LNCaP clone FGC (cell line): ENCODE data around the gene FMNL1.

ENCODE experiments used
- DNase-seq: peaks from one replicate; pipeline ENCODE4 v3.0.0-alpha.2; 2011; ENCODE audit warnings: low read depth
- H3K4me3 ChIP-seq: 2 replicates; pipeline ENCODE4 v1.5.1; 2011; ENCODE audit warnings: mild to moderate bottlenecking, low read depth, low read length, control low read depth
- TF ChIP-seq, protein P1 (sequence below): IDR thresholded peaks from 2 replicates; pipeline ENCODE4 v1.5.1; 2012; ENCODE audit warnings: mild to moderate bottlenecking; ENCODE audit not compliant: control insufficient read depth, insufficient read depth; ENCODE audit errors: extremely low read depth

FMNL1 gene

DNA sequence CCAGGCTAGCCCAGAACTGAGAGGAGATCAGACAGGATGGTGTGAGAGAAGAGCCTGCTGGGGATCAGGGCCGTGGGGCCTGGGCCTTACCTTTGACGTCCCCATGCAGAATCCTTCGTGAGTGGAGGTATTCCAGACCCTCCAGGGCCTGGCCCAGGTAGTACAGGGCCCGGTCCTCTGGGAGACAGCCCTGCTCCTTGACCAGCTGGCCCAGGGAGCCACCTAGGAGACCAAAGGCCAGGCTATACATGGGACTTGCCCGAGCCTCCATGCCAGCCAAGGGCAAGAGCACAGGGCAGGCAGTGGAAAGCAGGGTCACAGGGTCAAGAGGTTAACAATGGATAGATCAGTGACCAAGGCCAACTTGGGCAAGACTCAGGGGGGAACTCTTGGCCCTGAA, 52.3 kb downstream of the FMNL1 start:
- TF ChIP-seq, protein P1, sequence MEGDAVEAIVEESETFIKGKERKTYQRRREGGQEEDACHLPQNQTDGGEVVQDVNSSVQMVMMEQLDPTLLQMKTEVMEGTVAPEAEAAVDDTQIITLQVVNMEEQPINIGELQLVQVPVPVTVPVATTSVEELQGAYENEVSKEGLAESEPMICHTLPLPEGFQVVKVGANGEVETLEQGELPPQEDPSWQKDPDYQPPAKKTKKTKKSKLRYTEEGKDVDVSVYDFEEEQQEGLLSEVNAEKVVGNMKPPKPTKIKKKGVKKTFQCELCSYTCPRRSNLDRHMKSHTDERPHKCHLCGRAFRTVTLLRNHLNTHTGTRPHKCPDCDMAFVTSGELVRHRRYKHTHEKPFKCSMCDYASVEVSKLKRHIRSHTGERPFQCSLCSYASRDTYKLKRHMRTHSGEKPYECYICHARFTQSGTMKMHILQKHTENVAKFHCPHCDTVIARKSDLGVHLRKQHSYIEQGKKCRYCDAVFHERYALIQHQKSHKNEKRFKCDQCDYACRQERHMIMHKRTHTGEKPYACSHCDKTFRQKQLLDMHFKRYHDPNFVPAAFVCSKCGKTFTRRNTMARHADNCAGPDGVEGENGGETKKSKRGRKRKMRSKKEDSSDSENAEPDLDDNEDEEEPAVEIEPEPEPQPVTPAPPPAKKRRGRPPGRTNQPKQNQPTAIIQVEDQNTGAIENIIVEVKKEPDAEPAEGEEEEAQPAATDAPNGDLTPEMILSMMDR, result no peak
- no peak for DNase-seq
- no peak overlapping the region for H3K4me3 ChIP-seq

DNA sequence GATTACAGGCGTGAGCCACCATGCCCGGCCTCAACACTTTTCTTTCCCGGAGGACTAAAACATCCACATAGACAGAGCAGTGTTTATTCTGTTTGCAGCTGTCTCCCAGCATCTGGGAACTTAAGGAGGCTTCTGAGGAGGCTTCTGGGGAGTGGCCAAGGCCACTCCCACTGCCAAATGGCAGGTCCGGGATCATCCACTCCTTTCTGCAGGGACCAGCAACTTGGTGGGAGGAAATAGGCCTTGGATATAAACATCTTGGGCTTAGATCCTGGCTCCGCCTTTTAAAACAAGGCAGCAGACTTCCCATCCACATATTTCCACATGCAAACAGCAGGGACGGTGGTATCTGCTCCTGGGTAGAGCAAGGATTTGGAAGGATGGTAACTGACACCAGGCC, 54.3 kb downstream of the FMNL1 start:
- DNase-seq, result no peak
- TF ChIP-seq, protein P1, result no peak
- H3K4me3 ChIP-seq, result no peak overlapping the region

DNA sequence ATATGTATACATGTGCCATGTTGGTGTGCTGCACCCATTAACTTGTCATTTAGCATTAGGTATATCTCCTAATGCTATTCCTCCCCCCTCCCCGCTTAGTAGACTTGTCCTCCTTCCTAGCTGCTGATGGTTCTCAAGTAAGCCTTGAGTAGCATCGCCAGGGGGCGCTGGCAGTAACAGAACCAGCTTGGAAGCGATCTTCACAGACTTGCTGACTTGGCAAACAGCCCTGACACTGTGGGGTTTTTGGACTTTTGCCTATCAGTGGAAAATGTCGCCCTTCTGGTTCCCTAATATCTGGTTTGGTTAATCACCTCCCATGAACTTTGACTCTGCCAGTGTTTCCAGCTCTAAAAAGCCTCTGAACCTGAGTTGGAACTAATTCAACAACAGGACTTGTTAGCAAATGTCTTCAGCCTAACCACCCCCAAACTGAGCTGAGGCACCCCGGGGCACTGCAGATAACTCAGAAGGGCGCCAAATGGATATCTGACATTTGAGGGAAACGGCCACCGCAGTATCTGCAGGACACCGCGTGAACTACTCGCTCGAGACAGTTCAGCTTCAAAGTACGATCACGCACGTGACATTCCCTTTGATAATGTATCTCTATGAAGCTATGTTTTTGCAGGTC, 55.6 kb downstream of the FMNL1 start:
- peak overlapping the region; percentile 1; the same call in 1 of the 2 replicates for H3K4me3 ChIP-seq
- peak; percentile 87 for DNase-seq
- TF ChIP-seq, protein P1, result peak; percentile 94

DNA sequence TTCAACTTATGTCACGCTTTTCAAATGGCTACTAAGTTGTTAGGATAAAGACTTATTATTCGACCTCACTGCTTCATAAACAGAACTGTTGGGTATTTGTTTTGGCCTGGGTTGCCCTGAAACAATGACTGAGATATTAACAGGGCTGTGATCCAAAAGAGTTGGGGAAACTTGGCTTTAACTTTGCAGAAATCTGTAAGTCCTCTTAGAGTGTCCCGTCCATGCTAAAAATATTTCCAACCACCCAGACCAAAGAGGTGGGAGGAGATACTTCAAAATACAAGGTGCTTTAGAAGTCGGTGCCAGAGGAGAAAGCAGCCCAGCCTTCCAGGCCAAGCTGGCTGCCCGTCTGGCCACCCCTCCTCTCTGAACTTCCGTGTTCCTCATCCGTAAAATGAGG, 56.3 kb downstream of the FMNL1 start:
- H3K4me3 ChIP-seq, result no peak overlapping the region
- TF ChIP-seq, protein P1, result no peak
- no peak for DNase-seq

DNA sequence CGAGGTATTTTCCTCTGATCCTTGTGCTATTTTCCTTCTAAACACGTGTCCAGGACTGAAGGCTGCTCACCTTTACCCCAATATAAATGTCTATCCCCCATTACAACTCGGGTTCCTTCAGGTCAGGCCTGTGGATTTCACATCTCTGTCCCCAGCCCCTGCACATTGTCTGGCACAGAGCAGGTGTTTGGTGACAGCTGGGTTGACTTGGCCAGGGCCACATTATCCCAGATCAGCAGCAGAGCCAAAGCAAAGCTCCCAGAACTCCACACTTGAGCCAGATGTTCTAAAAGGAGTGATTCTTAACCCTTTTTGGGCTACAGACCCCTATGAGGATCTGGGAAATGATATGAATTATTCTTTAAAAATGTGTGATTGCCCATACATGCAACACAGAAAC, 58.2 kb downstream of the FMNL1 start:
- no peak for DNase-seq
- TF ChIP-seq, protein P1, result no peak
- no peak overlapping the region for H3K4me3 ChIP-seq

DNA sequence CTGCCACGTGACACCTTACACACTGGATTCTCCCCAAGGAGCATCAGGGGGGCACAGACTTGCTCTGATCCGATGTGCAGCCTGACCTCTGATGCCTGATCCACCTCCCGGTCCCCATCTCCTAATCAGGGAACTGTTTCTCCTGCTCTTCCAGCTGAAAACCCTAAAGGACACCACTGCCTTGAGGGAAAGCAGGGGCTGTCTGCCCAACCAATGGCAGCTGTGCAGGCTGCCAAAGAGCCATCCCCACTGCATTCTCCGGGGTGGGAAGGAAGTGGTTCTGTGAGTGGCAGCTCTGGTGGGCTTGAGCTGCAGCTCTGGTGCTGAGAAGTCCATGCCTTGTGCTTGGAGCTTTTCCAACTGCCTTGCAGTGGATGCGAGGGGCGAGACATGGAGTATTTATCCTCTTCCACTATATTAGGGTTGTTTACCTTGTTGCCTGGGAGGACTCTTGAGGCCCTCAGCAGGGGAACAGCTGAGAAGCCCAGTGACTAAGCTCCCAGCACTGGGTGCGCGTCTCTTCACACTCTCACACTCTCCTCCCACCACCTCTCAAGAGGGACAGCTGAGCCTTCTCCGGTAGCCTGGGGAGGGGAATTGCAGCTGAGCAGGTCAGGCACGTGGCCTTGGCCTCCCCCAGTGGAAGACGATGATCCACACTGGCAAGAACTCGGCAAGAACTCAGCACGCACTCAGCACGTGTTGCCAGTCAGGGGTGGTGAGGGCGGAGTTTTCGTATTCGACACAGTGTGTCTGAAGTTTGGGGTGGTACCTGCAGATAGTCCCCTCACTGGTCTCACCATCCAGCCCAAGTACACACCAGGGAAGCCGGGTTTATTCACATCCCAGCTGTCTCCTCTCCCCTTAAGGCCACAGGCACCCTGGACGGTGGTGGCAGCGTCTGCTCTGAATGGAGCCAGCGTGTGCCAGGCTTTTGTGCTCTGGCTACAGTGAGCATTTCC, 61.3 kb downstream of the FMNL1 start:
- H3K4me3 ChIP-seq, result no peak overlapping the region
- TF ChIP-seq, protein P1, result no peak
- DNase-seq, result no peak

DNA sequence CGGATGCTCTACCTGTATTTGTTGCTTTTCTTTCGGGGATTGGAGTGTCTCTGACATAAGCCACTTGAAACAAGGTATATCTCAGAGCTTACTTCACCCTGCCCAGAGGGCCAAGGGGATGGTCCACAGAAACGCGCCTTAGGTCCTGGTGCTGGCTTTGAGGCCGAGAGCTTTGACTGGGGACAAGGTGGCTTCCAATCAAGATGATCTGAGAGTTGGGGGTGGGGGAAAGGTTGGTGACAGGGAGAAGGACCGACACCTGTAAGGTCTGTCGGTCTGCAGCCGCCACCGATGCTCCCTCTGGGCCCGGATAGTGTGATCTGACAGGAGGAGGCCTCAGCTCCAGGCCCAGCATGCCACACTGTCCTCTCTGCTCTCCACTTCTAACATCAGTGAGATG, 62.0 kb downstream of the FMNL1 start:
- DNase-seq, result no peak
- TF ChIP-seq, protein P1, result no peak
- no peak overlapping the region for H3K4me3 ChIP-seq
